Measurements from ENCODE around the gene FAM210A.
A peak's percentile ranks its signal among the peaks of the same experiment; 100 is the strongest.
"Not testable (repeated sequence)": the region's sequence is repeated elsewhere in the genome, so short reads cannot be mapped to it uniquely, and the experiment has no call there.

Gene FAM210A

GRCh38 chr18:13726232-13726971 is at the start of gene FAM210A, which contains the start of gene RNMT:
TSS of gene FAM210A (minus strand) at chr18:13726558. CDS start at chr18:13682077, 44,481 bp downstream.
TSS of gene RNMT (plus strand) at chr18:13726673. CDS start at chr18:13731518, 4,845 bp downstream.
- peak; percentile 98 for DNase-seq

GRCh38 chr18:13775058-13775457 is 48.7 kb upstream of the FAM210A start:
- no peak for DNase-seq

GRCh38 chr18:13762690-13763439 is 36.5 kb upstream of the FAM210A start:
- no peak for DNase-seq

- DNase-seq: no peak
Measured at GRCh38 chr18:13760047-13760446, 33.7 kb upstream of the FAM210A start.

GRCh38 chr18:13758622-13759021 is 32.3 kb upstream of the FAM210A start:
- no peak for DNase-seq

GRCh38 chr18:13756671-13757070 is 30.3 kb upstream of the FAM210A start:
- no peak for DNase-seq

GRCh38 chr18:13756261-13756660 is 29.9 kb upstream of the FAM210A start:
- no peak for DNase-seq

- not testable (repeated sequence) for DNase-seq
Measured at GRCh38 chr18:13751599-13751998, 25.2 kb upstream of the FAM210A start.

GRCh38 chr18:13746633-13747032 is 20.3 kb upstream of the FAM210A start:
- no peak for DNase-seq

GRCh38 chr18:13745696-13746095 is 19.3 kb upstream of the FAM210A start:
- DNase-seq: no peak

GRCh38 chr18:13735681-13736080 is 9.3 kb upstream of the FAM210A start:
- no peak for DNase-seq

GRCh38 chr18:13730481-13730880 is 4.1 kb upstream of the FAM210A start:
- no peak for DNase-seq

- no peak for DNase-seq
Measured at GRCh38 chr18:13726972-13727331, 594 bp upstream of the FAM210A start.

GRCh38 chr18:13725566-13726231 is 659 bp downstream of the FAM210A start:
- peak; percentile 7 for DNase-seq

- no peak for DNase-seq
Measured at GRCh38 chr18:13720847-13721246, 5.5 kb downstream of the FAM210A start.

- no peak for DNase-seq
Measured at GRCh38 chr18:13720123-13720522, 6.2 kb downstream of the FAM210A start.

GRCh38 chr18:13716916-13717315 is 9.4 kb downstream of the FAM210A start:
- DNase-seq: no peak

GRCh38 chr18:13715330-13715729 is 11.0 kb downstream of the FAM210A start:
- DNase-seq: no peak

- DNase-seq: no peak
Measured at GRCh38 chr18:13713455-13714055, 12.8 kb downstream of the FAM210A start.

- no peak for DNase-seq
Measured at GRCh38 chr18:13712400-13713131, 13.8 kb downstream of the FAM210A start.

GRCh38 chr18:13710414-13710831 is 15.9 kb downstream of the FAM210A start:
- DNase-seq: peak; percentile 9

- DNase-seq: no peak
Measured at GRCh38 chr18:13703899-13704298, 22.5 kb downstream of the FAM210A start.

GRCh38 chr18:13700153-13700552 is 26.2 kb downstream of the FAM210A start:
- DNase-seq: no peak
